ENCODE measurements around the gene OLA1. TPM values are rescaled to one million over a fixed set of nuclear protein-coding genes. Genes with fewer than 3 reads are reported as not detected.

Gene OLA1
- total RNA-seq, 1 donor from 2014 or later, result 36.1 TPM

DNA sequence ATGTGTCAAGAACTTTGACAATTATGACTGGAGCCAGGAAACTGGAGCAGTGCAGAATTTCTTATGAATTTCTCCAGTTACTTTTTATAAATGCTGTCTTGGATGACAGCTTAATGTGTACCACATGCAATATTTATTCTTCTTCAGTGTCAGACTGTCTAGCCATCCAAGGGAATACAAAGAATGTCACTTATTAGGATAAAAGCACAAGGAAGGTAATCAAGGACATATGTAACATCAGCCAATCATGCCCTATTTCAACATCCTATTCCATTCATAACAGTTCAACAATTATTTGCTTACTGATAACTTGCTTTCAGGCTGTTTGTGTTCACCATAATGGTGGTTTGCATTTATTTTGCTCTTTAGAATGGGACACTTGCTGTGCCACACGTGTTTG is 139.8 kb downstream of the OLA1 start:
- no peak overlapping the region for H3K27ac ChIP-seq
- no peaks in the 10 kb centered on the region for H3K36me3 ChIP-seq
- H3K4me3 ChIP-seq, result no peak overlapping the region
- H3K27me3 ChIP-seq, result no peaks in the 10 kb centered on the region
- no peaks in the 10 kb centered on the region for H3K9me3 ChIP-seq
- intact Hi-C loops (cut with DNase I), result no loop called here
- no peak for DNase-seq (ENCODE audit: extremely low spot score in 2 of 2)
- TF ChIP-seq POLR2AphosphoS5 (IDR thresholded peaks at IDR 0.05; ENCODE audit: insufficient read depth in 1 of 2, low read depth in 1 of 2) (no peak), POLR2A (IDR thresholded peaks at IDR 0.05) (no peak), CTCF (IDR thresholded peaks at IDR 0.05) (no peak)
- no peaks in the 10 kb centered on the region for H3K4me1 ChIP-seq

GRCh38 chr2:174106736-174107135 is 141.6 kb downstream of the OLA1 start:
- no peaks in the 10 kb centered on the region for H3K4me1 ChIP-seq
- intact Hi-C loops (cut with DNase I), result no loop called here
- H3K27ac ChIP-seq, result no peak overlapping the region
- no peaks in the 10 kb centered on the region for H3K9me3 ChIP-seq
- H3K4me3 ChIP-seq, result no peak overlapping the region
- DNase-seq (ENCODE audit: extremely low spot score in 2 of 2), result no peak
- no peaks in the 10 kb centered on the region for H3K27me3 ChIP-seq
- H3K36me3 ChIP-seq, result no peaks in the 10 kb centered on the region
- TF ChIP-seq CTCF (IDR thresholded peaks at IDR 0.05) (no peak), POLR2A (IDR thresholded peaks at IDR 0.05) (no peak), POLR2AphosphoS5 (IDR thresholded peaks at IDR 0.05; ENCODE audit: insufficient read depth in 1 of 2, low read depth in 1 of 2) (no peak)

DNA sequence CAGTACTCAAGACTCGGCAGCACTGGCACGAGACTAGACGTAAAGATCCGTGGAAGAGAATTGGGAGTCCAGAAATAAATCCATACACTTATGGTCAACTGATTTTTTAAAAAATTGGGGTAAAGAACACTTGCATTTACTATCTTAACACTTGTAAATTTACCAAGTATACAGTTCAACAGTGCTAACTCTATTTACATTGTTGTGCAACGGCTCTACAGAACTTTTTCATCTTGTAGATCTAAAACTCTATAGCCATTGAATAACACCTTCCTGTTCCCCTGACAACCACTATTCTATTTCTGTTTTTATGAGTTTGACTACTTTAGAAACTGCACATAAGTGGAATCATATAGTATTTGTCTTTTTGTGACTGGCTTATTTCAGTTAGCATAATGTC is 153.8 kb downstream of the OLA1 start:
- H3K4me3 ChIP-seq, result no peak overlapping the region
- intact Hi-C loops (cut with DNase I), result no loop called here
- TF ChIP-seq CTCF (IDR thresholded peaks at IDR 0.05) (no peak), POLR2A (IDR thresholded peaks at IDR 0.05) (no peak), POLR2AphosphoS5 (IDR thresholded peaks at IDR 0.05; ENCODE audit: insufficient read depth in 1 of 2, low read depth in 1 of 2) (no peak)
- no peaks in the 10 kb centered on the region for H3K27me3 ChIP-seq
- no peak overlapping the region for H3K27ac ChIP-seq
- H3K9me3 ChIP-seq, result no peaks in the 10 kb centered on the region
- no peaks in the 10 kb centered on the region for H3K4me1 ChIP-seq
- no peaks in the 10 kb centered on the region for H3K36me3 ChIP-seq
- no peak for DNase-seq (ENCODE audit: extremely low spot score in 2 of 2)

- H3K36me3 ChIP-seq, result no peaks in the 10 kb centered on the region
- H3K4me3 ChIP-seq, result no peak overlapping the region
- no peaks in the 10 kb centered on the region for H3K4me1 ChIP-seq
- TF ChIP-seq POLR2A (IDR thresholded peaks at IDR 0.05), result no peak
- TF ChIP-seq POLR2AphosphoS5 (IDR thresholded peaks at IDR 0.05; ENCODE audit: insufficient read depth in 1 of 2, low read depth in 1 of 2), result no peak
- TF ChIP-seq CTCF (IDR thresholded peaks at IDR 0.05), result no peak
- H3K27me3 ChIP-seq, result no peaks in the 10 kb centered on the region
- DNase-seq (ENCODE audit: extremely low spot score in 2 of 2), result no peak
- no peak overlapping the region for H3K27ac ChIP-seq
- intact Hi-C loops (cut with DNase I), result no loop called here
- no peaks in the 10 kb centered on the region for H3K9me3 ChIP-seq
These were observed 157.9 kb downstream of the OLA1 start for GRCh38 chr2:174090476-174090875.

DNA sequence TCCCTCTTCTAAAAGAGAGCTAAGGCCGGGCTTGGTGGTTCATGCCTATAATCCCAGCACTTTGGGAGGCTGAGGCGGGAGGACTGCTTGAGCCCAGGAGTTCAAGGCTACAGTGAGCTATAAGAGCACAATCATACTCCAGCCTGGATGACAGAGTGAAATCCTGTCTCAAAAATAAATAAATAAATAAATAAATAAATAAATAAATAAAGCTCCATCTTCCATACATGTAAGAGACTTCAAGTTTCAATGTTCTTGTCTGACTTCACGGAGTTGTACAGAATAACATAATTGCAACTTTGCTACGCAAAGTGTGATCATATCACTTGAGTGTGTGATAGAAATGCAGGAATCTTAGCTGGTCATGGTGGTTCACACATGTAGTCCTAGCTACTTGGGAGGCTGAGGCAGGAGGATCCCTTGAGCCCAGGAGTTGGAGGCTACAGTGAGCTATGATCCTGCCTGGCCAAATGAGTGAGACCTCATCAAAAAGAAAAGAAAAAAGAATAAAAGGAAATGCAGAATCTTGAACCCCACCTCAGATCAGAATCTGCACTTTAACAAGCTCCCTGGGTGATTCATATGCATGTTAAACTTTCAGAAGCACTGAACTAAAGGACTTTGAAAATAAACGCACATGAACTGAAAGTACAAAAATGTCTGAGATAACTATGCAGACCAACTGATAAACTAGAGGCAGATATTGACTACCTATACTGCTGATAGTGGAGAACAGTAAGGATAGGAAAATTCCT is 159.4 kb downstream of the OLA1 start:
- no peak overlapping the region for H3K4me3 ChIP-seq
- no peak for TF ChIP-seq CTCF (IDR thresholded peaks at IDR 0.05)
- TF ChIP-seq POLR2AphosphoS5 (IDR thresholded peaks at IDR 0.05; ENCODE audit: insufficient read depth in 1 of 2, low read depth in 1 of 2), result no peak
- TF ChIP-seq POLR2A (IDR thresholded peaks at IDR 0.05), result no peak
- no peaks in the 10 kb centered on the region for H3K27me3 ChIP-seq
- H3K36me3 ChIP-seq, result no peaks in the 10 kb centered on the region
- no peak for DNase-seq (ENCODE audit: extremely low spot score in 2 of 2)
- no peak overlapping the region for H3K27ac ChIP-seq
- no peaks in the 10 kb centered on the region for H3K4me1 ChIP-seq
- H3K9me3 ChIP-seq, result no peaks in the 10 kb centered on the region
- intact Hi-C loops (cut with DNase I), result no loop called here
